H1 (cell line): ENCODE data around the gene CAPN15. TPM values are rescaled to one million over a fixed set of nuclear protein-coding genes. Genes with fewer than 3 reads are reported as not detected.

Source experiments
- ASH2L ChIP-seq: fragments of 200-600, 300-600 bp; sonication (generic); IDR thresholded peaks from one replicate; pipeline ENCODE4 v1.7.1; 2017; ENCODE audit warnings: low read length
- CEBPB ChIP-seq: IDR thresholded peaks from 2 replicates; pipeline ENCODE4 v1.6.1; 2012; ENCODE audit warnings: low read depth, low read length
- polyA plus RNA-seq, 7 experiments: library from polyadenylated mRNA; depleted of rRNA in 3 of 7; stranded (reverse) in 5 of 7; unstranded in 2 of 7; fragments of >200 nt in 5 of 7; fragments of 200-250 nt in 2 of 7; gene quantifications; 1 replicate in 5 of 7; 2 replicates in 1 of 7; 4 replicates in 1 of 7; pipeline versions ENCODE4 v1.2.1 to v1.2.3, GENCODE V29; 2011 to 2013; ENCODE audit warnings: missing spikeins in 2 of 7, mixed read lengths in 2 of 7
- total RNA-seq: library from RNA; stranded (reverse); fragmentation: NEBNext Ultra II Directional; extraction: Animal tissue kit (Norgen Biotek cat#: 25700); gene quantifications from 2 replicates; pipeline ENCODE4 v1.2.1, GENCODE V29; 2021
- TF ChIP-seq, protein P1 (sequence below): IDR thresholded peaks from 2 replicates; pipeline ENCODE4 v1.6.1; 2012; ENCODE audit warnings: low read length, inconsistent platforms

The CAPN15 gene
- total and polyA plus RNA-seq, 2 of the 8 experiments (the other 6 are each of a cell fraction or from before 2014, with no cell fraction given), result 38.9 to 76.9 TPM

DNA sequence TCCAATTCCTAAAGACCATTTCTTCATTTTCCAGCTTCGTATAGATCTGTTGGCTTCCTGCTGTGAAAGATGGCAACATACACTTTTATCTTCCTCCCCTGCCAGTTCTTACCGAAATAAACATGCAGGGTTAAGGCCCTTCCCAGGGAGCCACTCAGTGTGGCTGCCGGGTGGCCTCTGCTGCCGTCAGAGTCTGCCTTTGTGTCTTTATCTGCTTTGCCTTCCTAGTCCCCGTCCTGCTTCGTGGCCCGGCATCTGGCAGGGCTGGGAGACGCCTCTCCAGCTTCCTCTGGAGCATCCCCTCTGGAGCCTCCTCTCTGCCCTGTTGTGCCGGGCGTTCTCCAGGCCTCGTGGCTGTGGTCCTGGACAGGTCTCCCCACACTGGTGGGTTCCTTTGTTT is 30.3 kb upstream of the CAPN15 start (continued):
- TF ChIP-seq, protein P1, sequence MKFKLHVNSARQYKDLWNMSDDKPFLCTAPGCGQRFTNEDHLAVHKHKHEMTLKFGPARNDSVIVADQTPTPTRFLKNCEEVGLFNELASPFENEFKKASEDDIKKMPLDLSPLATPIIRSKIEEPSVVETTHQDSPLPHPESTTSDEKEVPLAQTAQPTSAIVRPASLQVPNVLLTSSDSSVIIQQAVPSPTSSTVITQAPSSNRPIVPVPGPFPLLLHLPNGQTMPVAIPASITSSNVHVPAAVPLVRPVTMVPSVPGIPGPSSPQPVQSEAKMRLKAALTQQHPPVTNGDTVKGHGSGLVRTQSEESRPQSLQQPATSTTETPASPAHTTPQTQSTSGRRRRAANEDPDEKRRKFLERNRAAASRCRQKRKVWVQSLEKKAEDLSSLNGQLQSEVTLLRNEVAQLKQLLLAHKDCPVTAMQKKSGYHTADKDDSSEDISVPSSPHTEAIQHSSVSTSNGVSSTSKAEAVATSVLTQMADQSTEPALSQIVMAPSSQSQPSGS, result no peak
- TF ChIP-seq ASH2L (no peak), CEBPB (no peak)
